Measurements from ENCODE around the gene ANAPC1.
"Not testable (repeated sequence)": the region's sequence is repeated elsewhere in the genome, so short reads cannot be mapped to it uniquely, and the experiment has no call there.

Gene ANAPC1

DNA sequence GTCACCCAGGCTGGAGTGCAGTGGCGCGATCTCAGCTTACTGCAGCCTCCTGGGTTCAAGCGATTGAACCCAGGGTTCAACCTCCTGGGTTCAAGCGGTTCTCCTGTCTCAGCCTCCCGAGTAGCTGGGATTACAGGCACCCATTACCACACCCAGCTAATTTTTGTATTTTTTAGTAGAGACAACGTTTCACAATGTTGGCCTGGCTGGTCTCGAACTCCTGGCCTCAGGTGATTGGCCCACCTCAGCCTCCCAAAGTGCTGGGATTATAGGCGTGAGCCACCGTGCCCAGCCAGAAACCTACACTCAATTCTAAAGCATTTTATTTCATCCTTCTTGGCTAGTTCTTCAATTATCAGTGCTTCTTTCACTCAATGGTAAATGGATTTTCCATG is 21.5 kb upstream of the ANAPC1 start:
- not testable (repeated sequence) for DNase-seq (ENCODE audit: low read depth in 2 of 2)

- no peak for DNase-seq (ENCODE audit: low read depth in 2 of 2)
Observed at GRCh38 chr2:111904726-111905474, 20.9 kb upstream of the ANAPC1 start.

GRCh38 chr2:111903930-111904439 is 20.0 kb upstream of the ANAPC1 start:
- DNase-seq (ENCODE audit: low read depth in 2 of 2), result no peak

GRCh38 chr2:111903516-111903915 is 19.5 kb upstream of the ANAPC1 start:
- no peak for DNase-seq (ENCODE audit: low read depth in 2 of 2)

GRCh38 chr2:111900859-111901258 is 16.9 kb upstream of the ANAPC1 start:
- no peak for DNase-seq (ENCODE audit: low read depth in 2 of 2)

- no peak for DNase-seq (ENCODE audit: low read depth in 2 of 2)
Observed at GRCh38 chr2:111898703-111899514, 14.9 kb upstream of the ANAPC1 start.

- peak in 1 of 2 donors; percentile 13 for DNase-seq (ENCODE audit: low read depth in 2 of 2)
Observed at GRCh38 chr2:111897924-111898702, 14.1 kb upstream of the ANAPC1 start, which contains the start of gene MERTK. MERTK (plus strand) TSS chr2:111898607; CDS start chr2:111898736, 129 bp downstream.

- no peak for DNase-seq (ENCODE audit: low read depth in 2 of 2)
Observed at GRCh38 chr2:111897630-111897923, 13.6 kb upstream of the ANAPC1 start.

- DNase-seq (ENCODE audit: low read depth in 2 of 2), result no peak
Observed at GRCh38 chr2:111896576-111896975, 12.6 kb upstream of the ANAPC1 start.

DNA sequence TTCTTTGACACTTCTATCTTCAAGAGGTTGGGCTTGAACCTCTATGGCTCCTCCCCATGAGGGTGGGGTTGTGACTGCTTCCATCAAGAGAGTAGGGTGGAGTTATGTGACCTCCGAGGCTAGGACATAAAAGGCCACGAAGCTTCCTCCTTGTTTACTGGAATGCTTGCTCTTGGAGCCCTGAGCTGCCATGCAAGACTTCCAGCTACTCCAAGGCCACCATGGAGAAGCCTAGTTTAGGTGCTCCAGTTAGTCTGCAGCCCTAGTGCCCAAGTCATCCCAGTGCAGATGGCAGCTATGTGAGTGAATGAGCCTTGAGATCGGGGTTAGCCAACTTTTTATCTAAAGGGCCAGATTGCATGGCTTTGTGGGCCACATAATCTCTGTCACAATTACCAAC is 12.0 kb upstream of the ANAPC1 start:
- DNase-seq (ENCODE audit: low read depth in 2 of 2), result no peak

DNA sequence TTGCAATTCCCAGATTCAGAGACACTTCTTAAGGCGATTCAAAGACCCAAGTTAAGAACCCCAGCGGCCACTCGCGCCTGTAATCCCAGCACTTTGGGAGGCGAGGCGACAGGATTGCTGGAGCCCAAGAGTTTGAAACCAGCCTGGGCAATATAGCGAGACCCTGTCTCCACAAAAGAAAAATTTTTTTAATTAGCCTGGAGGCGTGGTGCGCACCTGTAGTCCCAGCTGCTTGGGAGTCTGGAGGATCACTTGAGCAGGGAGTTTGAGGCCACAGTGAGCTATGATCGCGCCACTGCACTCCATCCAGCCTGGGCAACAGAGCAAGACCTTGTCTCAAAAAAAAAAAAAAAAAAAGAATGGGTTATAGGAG is 585 bp upstream of the ANAPC1 start:
- DNase-seq (ENCODE audit: low read depth in 2 of 2), result no peak

GRCh38 chr2:111872806-111873205 is 11.2 kb downstream of the ANAPC1 start:
- not testable (repeated sequence) for DNase-seq (ENCODE audit: low read depth in 2 of 2)

DNA sequence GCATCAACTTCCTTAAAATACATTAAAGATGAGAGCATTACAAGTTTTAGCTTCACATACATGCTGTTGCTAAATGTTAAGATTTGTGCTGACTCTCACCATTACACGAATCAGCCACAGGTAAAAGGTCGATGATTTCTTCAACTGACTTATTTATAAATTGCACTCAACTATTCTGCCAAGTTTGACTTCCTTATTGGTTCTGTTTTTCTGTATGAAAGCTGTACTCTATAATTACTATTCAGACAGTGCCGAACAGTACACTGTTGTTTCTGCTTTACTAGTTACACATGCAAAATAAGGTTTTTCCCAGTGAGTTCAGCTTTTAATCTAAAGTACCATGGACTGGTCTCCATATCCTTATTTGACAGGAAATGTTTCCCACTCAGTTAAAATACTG is 18.9 kb downstream of the ANAPC1 start:
- DNase-seq (ENCODE audit: low read depth in 2 of 2), result not testable (repeated sequence)

GRCh38 chr2:111860005-111860404 is 24.0 kb downstream of the ANAPC1 start:
- DNase-seq (ENCODE audit: low read depth in 2 of 2), result not testable (repeated sequence)

DNA sequence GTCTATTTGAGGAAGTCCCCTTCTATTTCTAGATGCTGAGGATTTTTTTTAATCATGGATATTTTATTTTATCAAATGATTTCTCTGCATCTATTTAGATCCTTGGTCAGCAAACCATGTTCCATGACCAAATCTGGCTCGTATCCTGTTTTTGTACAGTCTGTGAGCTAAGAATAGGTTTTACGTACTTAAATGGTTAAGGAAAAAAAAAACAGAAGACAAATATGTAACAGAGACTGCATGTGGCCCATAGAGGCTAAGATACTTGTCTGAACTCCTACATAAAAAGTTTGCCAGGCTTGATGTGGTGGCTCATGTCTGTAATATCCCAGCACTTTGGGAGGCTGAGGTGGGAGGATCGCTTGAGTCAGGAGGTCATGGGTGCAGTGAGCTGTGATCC is 31.4 kb downstream of the ANAPC1 start:
- not testable (repeated sequence) for DNase-seq (ENCODE audit: low read depth in 2 of 2)

GRCh38 chr2:111850646-111851045 is 33.3 kb downstream of the ANAPC1 start:
- DNase-seq (ENCODE audit: low read depth in 2 of 2), result not testable (repeated sequence)

GRCh38 chr2:111839625-111840282 is 44.2 kb downstream of the ANAPC1 start:
- DNase-seq (ENCODE audit: low read depth in 2 of 2), result not testable (repeated sequence)

DNA sequence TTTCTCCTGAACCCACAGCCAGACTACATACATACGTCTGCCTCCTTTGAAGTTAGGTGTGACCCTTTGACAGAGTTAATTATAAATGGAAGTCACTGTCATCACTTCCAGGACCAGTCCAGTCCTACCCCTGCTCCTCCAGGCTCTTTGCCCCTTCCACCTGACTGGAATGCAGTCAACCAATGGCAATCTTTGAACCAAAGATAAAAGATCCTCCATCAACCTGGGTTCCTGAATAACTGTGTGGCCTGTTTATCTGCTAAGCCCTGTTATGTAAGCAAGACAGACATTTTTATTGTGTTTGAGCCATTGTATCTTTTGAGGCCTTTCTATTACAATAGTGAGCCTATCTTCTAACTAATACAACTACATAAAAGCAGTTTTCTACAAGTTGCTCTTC is 45.0 kb downstream of the ANAPC1 start:
- DNase-seq (ENCODE audit: low read depth in 2 of 2), result not testable (repeated sequence)

DNA sequence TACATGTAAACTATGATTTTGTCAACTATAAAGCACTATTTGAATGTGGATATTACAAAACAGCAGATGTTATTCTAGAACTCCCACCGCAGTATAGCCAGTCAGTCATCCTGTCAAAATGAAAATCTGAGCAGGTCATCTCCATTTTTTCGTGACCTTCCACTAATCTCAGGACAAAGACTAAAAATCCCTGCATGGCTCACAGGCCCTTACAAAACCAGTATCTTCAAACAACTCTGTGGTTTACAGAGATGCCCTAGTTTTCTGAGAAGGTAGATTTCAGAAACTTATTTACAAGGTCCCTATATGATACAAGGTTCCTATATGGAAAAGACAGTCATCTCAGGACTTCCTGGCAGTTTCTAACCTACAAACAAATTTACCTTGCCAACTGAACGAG is 49.8 kb downstream of the ANAPC1 start:
- DNase-seq (ENCODE audit: low read depth in 2 of 2), result not testable (repeated sequence)

GRCh38 chr2:111830479-111830878 is 53.5 kb downstream of the ANAPC1 start:
- DNase-seq (ENCODE audit: low read depth in 2 of 2), result not testable (repeated sequence)

DNA sequence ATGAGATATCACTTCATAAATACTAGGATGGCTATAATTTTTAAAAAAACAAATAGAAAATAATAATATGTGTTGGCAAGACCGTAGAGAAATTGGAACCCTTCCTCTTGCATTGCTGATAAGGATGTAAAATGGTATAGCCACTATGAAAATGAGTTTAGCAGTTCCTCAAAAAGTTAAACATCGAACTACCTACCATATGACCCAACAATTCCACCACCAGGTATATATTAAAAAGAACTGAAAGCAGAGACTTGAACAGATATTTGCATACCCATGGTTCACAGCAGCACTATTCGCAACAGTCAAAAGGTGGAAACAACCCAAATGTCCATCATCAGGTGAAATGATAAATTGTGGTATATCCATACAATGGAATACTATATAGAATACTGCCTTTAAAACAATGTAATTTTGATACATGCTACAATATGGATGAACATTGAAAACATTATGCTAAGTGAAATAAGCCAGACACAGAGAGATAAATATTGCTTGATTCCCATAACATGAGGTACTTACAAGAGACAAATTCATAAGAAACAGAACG is 55.7 kb downstream of the ANAPC1 start:
- DNase-seq (ENCODE audit: low read depth in 2 of 2), result not testable (repeated sequence)
